Renal cortex interstitium (tissue), 15 donors: ENCODE data around the gene IFT43. TPM values are rescaled to one million over a fixed set of nuclear protein-coding genes. Genes with fewer than 3 reads are reported as not detected.
A peak's percentile ranks its signal among the peaks of the same experiment; 100 is the strongest.

ENCODE experiments used
- DNase-seq, 11 donors: peaks; one replicate each; pipeline ENCODE4 v3.0.0-alpha.2; 2013; ENCODE audit warnings: low read depth in 9 of 11, low spot score in 4 of 11; ENCODE audit errors: extremely low read depth in 1 of 11
- long read RNA-seq, 16 experiments: transcript quantifications; one replicate each; lab custom pipeline, GENCODE V29; 2026
- polyA plus RNA-seq, 3 donors: library from polyadenylated mRNA; unstranded; fragments of 120-200 nt; gene quantifications; one replicate each; pipeline ENCODE4 v1.2.1, GENCODE V29; 2013; ENCODE audit not compliant: insufficient read length in 3 of 3

Gene IFT43
- 10 to 100 TPM; 42.4 to 50.6 (median 46.4) TPM for polyA plus RNA-seq
- long read RNA-seq, donor 1, transcript IFT43-202 (9 exons, 833 nt) = major isoform, 7 of 23 reads
- long read RNA-seq, donor 1, partial matches to known transcripts = 13 of 23 reads
- long read RNA-seq, donor 1, other reads (novel, unspliced or antisense) = 0 of 23 reads
- long read RNA-seq, donor 2, transcript IFT43-202 (9 exons, 833 nt) = major isoform, 12 of 14 reads
- long read RNA-seq, donor 2, partial matches to known transcripts = 0 of 14 reads
- long read RNA-seq, donor 2, other reads (novel, unspliced or antisense) = 0 of 14 reads
- long read RNA-seq, donor 3, transcript IFT43-202 (9 exons, 833 nt) = major isoform, 28 of 63 reads
- long read RNA-seq, donor 3, partial matches to known transcripts = 29 of 63 reads
- long read RNA-seq, donor 3, other reads (novel, unspliced or antisense) = 5 of 63 reads
- long read RNA-seq, donor 4, transcript IFT43-202 (9 exons, 833 nt) = major isoform, 18 of 19 reads
- long read RNA-seq, donor 4, partial matches to known transcripts = 0 of 19 reads
- long read RNA-seq, donor 4, other reads (novel, unspliced or antisense) = 0 of 19 reads
- long read RNA-seq, donor 5 = 0 reads
- long read RNA-seq, donor 6, transcript IFT43-202 (9 exons, 833 nt) = major isoform, 11 of 25 reads
- long read RNA-seq, donor 6, partial matches to known transcripts = 13 of 25 reads
- long read RNA-seq, donor 6, other reads (novel, unspliced or antisense) = 0 of 25 reads
- long read RNA-seq, donor 7, transcript IFT43-202 (9 exons, 833 nt) = major isoform, 29 of 60 reads
- long read RNA-seq, donor 7, partial matches to known transcripts = 29 of 60 reads
- long read RNA-seq, donor 7, other reads (novel, unspliced or antisense) = 0 of 60 reads
- long read RNA-seq, donor 8 = 0 reads
- long read RNA-seq, donor 9, transcript IFT43-202 (9 exons, 833 nt) = major isoform, 21 of 46 reads
- long read RNA-seq, donor 9, partial matches to known transcripts = 20 of 46 reads
- long read RNA-seq, donor 9, other reads (novel, unspliced or antisense) = 0 of 46 reads
- long read RNA-seq, donor 10, transcript IFT43-202 (9 exons, 833 nt) = major isoform, 16 of 43 reads
- long read RNA-seq, donor 10, partial matches to known transcripts = 25 of 43 reads
- long read RNA-seq, donor 10, other reads (novel, unspliced or antisense) = 0 of 43 reads
- long read RNA-seq, donor 11, transcript IFT43-202 (9 exons, 833 nt) = major isoform, 8 of 8 reads
- long read RNA-seq, donor 11, partial matches to known transcripts = 0 of 8 reads
- long read RNA-seq, donor 11, other reads (novel, unspliced or antisense) = 0 of 8 reads
- long read RNA-seq, donor 12, transcript IFT43-202 (9 exons, 833 nt) = major isoform, 8 of 13 reads
- long read RNA-seq, donor 12, partial matches to known transcripts = 5 of 13 reads
- long read RNA-seq, donor 12, other reads (novel, unspliced or antisense) = 0 of 13 reads
- long read RNA-seq, donor 13 = 0 reads
- long read RNA-seq, donor 14, transcript IFT43-202 (9 exons, 833 nt) = major isoform, 12 of 20 reads
- long read RNA-seq, donor 14, partial matches to known transcripts = 7 of 20 reads
- long read RNA-seq, donor 14, other reads (novel, unspliced or antisense) = 0 of 20 reads
- long read RNA-seq, donor 15, transcript IFT43-202 (9 exons, 833 nt) = major isoform, 8 of 16 reads
- long read RNA-seq, donor 15, partial matches to known transcripts = 8 of 16 reads
- long read RNA-seq, donor 15, other reads (novel, unspliced or antisense) = 0 of 16 reads
- long read RNA-seq, donor 16, transcript IFT43-202 (9 exons, 833 nt) = major isoform, 49 of 68 reads
- long read RNA-seq, donor 16, transcript IFT43-212 (4 exons, 848 nt) = minor isoform, 6 of 68 reads
- long read RNA-seq, donor 16, partial matches to known transcripts = 11 of 68 reads
- long read RNA-seq, donor 16, other reads (novel, unspliced or antisense) = 0 of 68 reads

DNA sequence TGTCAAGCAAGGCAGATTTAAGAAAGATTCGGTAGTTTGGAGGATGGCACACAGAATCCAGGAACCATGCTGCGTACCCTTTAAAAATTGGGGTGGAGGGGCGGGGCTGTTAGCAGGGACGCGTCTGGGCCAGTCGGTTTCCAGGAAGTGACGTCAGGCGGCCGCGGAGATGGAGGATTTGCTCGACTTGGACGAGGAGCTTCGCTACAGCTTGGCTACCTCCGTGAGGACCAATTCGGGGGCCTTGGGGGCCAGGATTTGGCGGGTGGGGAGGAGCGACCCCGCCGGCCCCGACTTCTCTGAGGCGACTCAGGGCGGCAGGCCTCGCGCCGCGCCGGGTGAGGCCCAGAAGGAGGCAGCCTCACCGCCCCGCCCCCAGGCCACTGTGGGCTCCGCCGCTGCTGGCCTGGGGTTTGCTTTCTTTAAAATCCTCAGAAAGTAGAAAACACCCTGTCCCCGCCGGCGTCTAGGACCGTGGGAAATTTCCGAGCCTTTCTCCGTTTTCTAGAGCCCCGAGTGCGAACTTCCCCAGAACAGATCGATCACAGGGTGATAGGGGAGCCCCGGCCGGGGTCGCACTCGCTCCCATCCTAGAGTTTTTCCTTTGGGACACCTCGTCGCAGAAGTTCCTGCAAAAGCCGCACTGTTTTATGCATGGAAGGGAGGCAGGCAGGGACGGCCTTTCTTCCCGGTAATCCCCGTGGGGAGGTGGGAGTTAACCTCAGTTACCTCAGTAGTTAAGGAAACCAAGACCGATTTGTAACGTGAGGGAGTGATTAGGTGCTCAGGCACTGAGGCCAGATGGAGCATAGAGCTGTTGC is at the start of gene IFT43:
TSS of gene IFT43 (plus strand) at position 146 of the 821 bp plus-strand sequence. CDS start at position 170, 24 bp downstream.
- DNase-seq = peak in 9 of 11 donors; percentile 79 to 89 (median 84)

DNA sequence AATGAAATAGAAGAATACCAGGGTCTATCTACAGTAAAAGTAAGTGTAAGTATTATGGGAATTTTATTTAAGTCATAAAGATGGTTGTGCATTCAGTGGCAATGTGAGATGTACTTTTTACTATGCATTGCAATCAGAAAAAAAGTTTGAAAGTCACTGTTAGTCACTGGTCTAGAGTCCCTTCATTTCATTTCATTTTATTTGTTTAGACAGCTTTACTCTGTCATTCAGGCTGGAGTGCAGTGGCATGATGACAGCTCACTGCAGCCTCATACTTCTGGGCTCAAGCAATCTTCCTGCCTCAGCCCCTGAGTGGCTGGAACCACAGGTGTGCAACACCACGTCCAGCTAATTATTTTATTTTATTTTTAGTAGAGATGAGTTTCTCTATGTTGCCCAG is 46.4 kb upstream of the IFT43 start:
- no peak for DNase-seq

DNA sequence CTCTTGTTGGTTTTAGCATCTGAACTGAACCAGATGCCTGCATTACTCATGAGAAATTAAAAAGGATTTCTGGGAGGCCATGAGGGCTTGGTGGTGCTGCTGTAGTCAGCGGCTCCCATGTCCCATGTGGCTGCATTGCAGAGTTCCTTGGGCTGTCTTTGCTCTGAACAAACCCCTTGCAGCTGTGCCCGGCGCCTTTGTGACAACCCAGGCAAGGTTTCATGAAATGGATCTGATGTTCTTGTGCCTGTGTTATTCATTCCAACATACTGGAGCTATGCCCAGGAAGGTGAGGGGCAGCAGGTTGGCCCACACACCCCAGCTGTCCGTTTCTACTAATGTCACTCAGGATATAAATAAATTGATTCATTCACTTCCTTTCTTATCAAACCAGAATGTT is 44.5 kb upstream of the IFT43 start:
- DNase-seq = peak in 1 of 11 donors; percentile 1

GRCh38 chr14:75944607-75945241 is 40.8 kb upstream of the IFT43 start:
- DNase-seq = no peak

- no peak for DNase-seq
Observed at GRCh38 chr14:75946785-75947184, 38.8 kb upstream of the IFT43 start.

DNA sequence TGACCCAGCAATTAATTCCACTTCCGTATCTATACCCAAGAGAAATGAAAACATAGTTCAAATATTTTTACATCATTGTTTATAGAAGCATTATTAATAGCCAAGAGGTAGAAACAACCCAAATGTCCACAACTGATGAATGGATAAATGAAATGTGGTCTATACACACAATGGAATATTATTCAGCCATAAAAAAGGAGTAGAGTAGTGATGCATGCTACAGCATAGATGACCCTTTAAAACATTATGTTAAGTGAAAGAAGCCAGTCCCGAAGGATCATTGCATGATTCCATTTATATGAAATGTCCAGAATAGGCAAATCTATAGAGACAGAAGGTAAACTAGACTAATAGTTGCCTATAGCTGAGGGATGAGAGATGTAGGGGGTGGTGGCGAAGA is 33.1 kb upstream of the IFT43 start:
- DNase-seq = no peak

DNA sequence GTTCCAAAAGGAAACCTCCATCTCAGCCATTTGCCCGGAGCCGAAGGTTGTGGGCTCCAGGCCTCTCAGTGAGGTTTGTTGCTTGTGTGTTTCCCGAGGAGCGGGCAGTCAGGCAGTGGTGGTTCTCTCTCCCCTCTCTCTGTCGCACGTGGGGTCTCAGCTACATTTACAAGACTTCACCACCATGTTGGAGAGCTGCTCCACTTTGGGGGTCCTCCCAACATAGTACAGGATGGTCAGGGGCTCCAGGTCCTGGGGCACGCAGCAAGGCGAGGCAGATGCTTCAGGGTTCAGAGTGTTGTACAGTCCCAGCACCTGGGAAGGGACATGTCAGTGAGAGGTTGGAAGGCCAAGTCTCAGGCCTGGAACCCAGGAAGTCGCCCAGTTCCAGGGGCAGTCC is 26.5 kb upstream of the IFT43 start:
- no peak for DNase-seq

GRCh38 chr14:75960231-75960630 is 25.3 kb upstream of the IFT43 start:
- no peak for DNase-seq

- no peak for DNase-seq
Observed at GRCh38 chr14:75961662-75962061, 23.9 kb upstream of the IFT43 start.

DNA sequence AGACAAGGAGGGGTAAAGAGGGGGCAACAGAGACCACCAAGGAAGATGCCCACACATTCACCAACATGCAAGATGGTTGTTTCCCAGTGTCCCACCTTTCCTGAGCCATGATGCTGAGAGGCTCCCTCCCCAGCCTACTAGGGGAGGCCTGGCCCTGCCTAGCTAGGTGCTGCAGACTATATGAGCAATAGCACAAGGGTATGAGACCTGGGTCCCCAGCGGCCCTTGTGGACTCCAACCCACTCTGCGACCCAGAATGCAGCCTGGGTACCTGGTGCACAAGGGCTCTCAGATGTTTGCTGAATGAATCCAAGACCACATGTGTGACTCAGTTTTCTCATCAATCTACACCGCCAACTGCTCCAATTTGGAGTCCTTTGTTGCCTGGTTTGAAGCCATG is 17.7 kb upstream of the IFT43 start:
- no peak for DNase-seq

GRCh38 chr14:75968456-75968855 is 17.1 kb upstream of the IFT43 start:
- no peak for DNase-seq

DNA sequence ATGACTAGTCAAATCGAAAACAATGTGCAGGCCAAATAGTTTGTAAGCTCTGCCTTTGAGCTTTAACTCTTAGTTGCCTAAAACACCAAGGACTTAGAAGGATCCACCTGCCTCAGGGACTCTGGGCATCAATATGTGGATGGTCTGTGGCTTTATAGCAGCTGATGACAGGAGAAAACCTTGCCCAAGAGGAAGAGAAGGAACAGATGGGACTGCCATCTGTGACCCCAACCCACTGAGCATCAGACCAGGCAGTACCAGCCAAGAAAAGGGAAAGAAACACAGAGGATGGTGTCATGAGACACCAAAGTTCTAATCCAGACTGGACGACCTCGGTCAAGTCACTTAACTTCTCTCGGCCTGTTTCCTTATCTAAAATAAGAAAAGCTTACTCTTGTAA is 16.4 kb upstream of the IFT43 start:
- no peak for DNase-seq

DNA sequence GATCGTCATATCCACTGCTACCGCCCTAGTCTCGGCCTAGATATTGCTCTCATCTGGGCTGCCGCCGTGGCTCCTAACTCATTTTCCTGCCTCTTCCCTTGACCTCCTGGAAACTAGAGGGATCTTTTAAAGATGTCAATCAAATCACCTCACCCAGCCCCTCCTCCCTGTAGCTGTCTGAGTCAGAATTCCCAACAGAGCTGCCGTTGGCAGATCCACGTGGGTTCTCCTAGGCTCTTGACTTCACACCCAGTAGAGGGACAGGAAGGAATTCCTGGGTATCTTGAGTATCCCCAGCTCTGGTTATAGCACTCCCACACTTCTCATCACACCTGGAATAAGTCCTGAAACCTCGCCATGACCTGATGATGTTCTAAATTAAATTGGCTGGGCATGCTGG is 15.7 kb upstream of the IFT43 start:
- DNase-seq = no peak

DNA sequence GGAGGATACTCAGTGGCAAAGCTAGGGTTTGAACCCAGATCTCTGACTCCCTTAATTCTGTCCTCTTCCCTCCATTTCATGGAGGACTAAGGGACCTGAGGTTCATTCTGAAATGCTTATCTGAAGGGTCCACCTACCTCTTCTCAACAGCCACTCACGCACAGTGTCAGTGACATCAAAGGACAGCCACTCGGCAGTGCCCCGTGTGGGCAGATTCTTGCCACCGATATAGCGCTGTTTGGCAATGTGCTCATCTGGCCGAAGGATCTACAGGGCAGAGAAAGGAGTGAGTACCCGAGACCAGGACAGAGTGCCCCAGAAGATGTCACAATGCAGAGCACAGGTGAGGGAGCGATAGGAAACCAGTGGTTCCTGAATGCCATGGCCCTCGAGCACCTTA is 14.6 kb upstream of the IFT43 start:
- DNase-seq = no peak

DNA sequence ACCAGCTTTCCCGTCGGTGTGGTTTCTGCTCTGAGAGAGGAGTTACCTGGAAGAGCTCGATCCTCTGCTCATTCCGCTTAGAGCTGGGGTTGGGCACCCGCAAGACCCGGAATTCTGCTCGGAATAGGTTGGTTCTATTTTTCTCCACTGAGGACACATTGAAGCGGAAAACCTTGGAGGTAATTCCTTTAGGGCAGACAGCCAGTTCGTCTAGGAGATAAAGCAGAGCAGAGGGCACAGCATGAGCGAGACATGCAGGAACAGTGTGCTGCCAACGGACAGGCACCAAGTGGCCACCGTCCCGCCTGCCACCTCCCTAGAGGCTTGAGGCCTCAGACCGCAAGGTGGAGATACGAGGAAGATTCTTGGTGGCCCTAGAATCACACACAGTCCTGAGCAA is 14.1 kb upstream of the IFT43 start:
- DNase-seq = no peak

GRCh38 chr14:75972801-75973421 is 12.7 kb upstream of the IFT43 start:
- no peak for DNase-seq
